HepG2 (cell line): ENCODE results near the gene SLC35B2. TPM values are rescaled to one million over a fixed set of nuclear protein-coding genes. Genes with fewer than 3 reads are reported as not detected.

Experiments
- ATF2 ChIP-seq: sonication (generic); formaldehyde crosslinking; IDR thresholded peaks from 2 replicates; pipeline ENCODE4 v1.4.0; 2020; ENCODE audit warnings: missing genetic modification reagents
- ATF6 ChIP-seq: sonication (generic); formaldehyde crosslinking; conservative IDR thresholded peaks from 2 replicates; pipeline ENCODE4 v1.4.0; 2020; ENCODE audit warnings: missing genetic modification reagents
- BCL3 ChIP-seq: sonication (generic); formaldehyde crosslinking; IDR thresholded peaks from 2 replicates; pipeline ENCODE4 v1.5.1; 2020; ENCODE audit warnings: mild to moderate bottlenecking, missing genetic modification reagents, moderate library complexity
- CCAR2 ChIP-seq: fragments of 200-400 bp; formaldehyde crosslinking; optimal IDR thresholded peaks from 2 replicates; pipeline ENCODE3; 2018; ENCODE audit warnings: low read depth, mild to moderate bottlenecking, low read length, moderate library complexity
- CREB1 ChIP-seq, 2 experiments: fragments of 450-650 bp in 1 of 2; IDR thresholded peaks; 2 replicates each; pipeline ENCODE4 v1.6.1; 2016 to 2017; ENCODE audit warnings: control low read depth in 1 of 2, mild to moderate bottlenecking in 1 of 2, missing compliant biosample characterization in 1 of 2, missing genetic modification characterization in 1 of 2
- FOXP4 ChIP-seq: sonication (generic); formaldehyde crosslinking; IDR thresholded peaks from 2 replicates; pipeline ENCODE4 v1.4.0; 2020; ENCODE audit warnings: missing genetic modification reagents
- GMEB2 ChIP-seq: IDR thresholded peaks from 2 replicates; pipeline ENCODE4 v1.6.1; 2016; ENCODE audit warnings: missing biosample characterization, missing genetic modification reagents, low read depth
- KLF12 ChIP-seq: sonication (generic); formaldehyde crosslinking; IDR thresholded peaks from 2 replicates; pipeline ENCODE4 v1.4.0; 2020; ENCODE audit warnings: missing genetic modification reagents, borderline replicate concordance
- KMT2A ChIP-seq: sonication (generic); formaldehyde crosslinking; IDR thresholded peaks from 2 replicates; pipeline ENCODE4 v1.4.0; 2020; ENCODE audit warnings: missing genetic modification reagents
- NCOR1 ChIP-seq: fragments of 200-600 bp; sonication (generic); IDR thresholded peaks from 2 replicates; pipeline ENCODE4 v1.7.0; 2017; ENCODE audit warnings: antibody characterized with exemption, low read length, borderline replicate concordance
- PAF1 ChIP-seq: IDR thresholded peaks from 2 replicates; pipeline ENCODE4 v1.6.1; 2016; ENCODE audit warnings: missing genetic modification reagents, missing compliant biosample characterization
- ZBTB44 ChIP-seq: sonication (generic); formaldehyde crosslinking; IDR thresholded peaks from 2 replicates; pipeline ENCODE4 v1.4.0; 2020; ENCODE audit warnings: missing genetic modification reagents
- ZKSCAN1 ChIP-seq: fragments of 150-350 bp; IDR thresholded peaks from 2 replicates; pipeline ENCODE4 v1.6.1; 2014; ENCODE audit warnings: low read length
- ZNF264 ChIP-seq: sonication (generic); formaldehyde crosslinking; IDR thresholded peaks from 2 replicates; pipeline ENCODE4 v1.4.0; 2020; ENCODE audit warnings: missing genetic modification reagents
- polyA plus RNA-seq, 8 experiments: library from polyadenylated mRNA; depleted of rRNA in 3 of 8; stranded (reverse) in 7 of 8; unstranded in 1 of 8; fragments of >200 nt; fragmentation: Illumina TruSeq in 4 of 8; extraction: Trizol in 4 of 8; gene quantifications; 2 replicates each; pipeline versions ENCODE4 v1.2.1 to v1.2.3, GENCODE V29; 2011 to 2016; ENCODE audit warnings: low read depth in 4 of 8, missing spikeins in 1 of 8, mixed read lengths in 1 of 8; ENCODE audit not compliant: insufficient read depth in 1 of 8
- total RNA-seq, 5 experiments: library from RNA; depleted of rRNA; stranded (reverse); fragments of >200 nt; fragmentation: Illumina TruSeq; extraction: Trizol; gene quantifications; 2 replicates each; pipeline ENCODE4 v1.2.3, GENCODE V29; 2016; ENCODE audit warnings: low read depth in 1 of 5

SLC35B2 gene
- total and polyA plus RNA-seq, 2 of the 13 experiments (the other 11 are each of a cell fraction or from before 2014, with no cell fraction given), result 61.1 to 148 TPM

GRCh38 chr6:44256775-44257024 lies 628 bp downstream of the SLC35B2 start (continued):
- TF ChIP-seq ATF6, result no peak
- TF ChIP-seq ZNF264 (CRISPR knock-in tag), result peak; percentile 67; the same call in 1 of the 2 replicates
- no peak for TF ChIP-seq CREB1 (IDR thresholded peaks at IDR 0.05)
- TF ChIP-seq CREB1 (CRISPR knock-in tag; IDR thresholded peaks at IDR 0.05), result no peak
- TF ChIP-seq ATF2 (CRISPR knock-in tag), result no peak
- TF ChIP-seq BCL3 (CRISPR knock-in tag), result peak; percentile 25; the same call in 1 of the 2 replicates
- 0 out of 2 replicates have a peak, but pooled peaks have one; percentile 21 for TF ChIP-seq NCOR1
- TF ChIP-seq FOXP4 (CRISPR knock-in tag), result peak; percentile 77; the same call in 1 of the 2 replicates
- no peak for TF ChIP-seq ZBTB44 (CRISPR knock-in tag)
- no peak for TF ChIP-seq PAF1 (CRISPR knock-in tag)
- peak; percentile 82 for TF ChIP-seq KLF12 (CRISPR knock-in tag)
- no peak for TF ChIP-seq ZKSCAN1
- TF ChIP-seq CCAR2, result peak; percentile 83
- TF ChIP-seq KMT2A (CRISPR knock-in tag), result peak; percentile 19; the same call in 1 of the 2 replicates
- TF ChIP-seq GMEB2 (CRISPR knock-in tag), result no peak
